ENCODE results near the gene ZFX.
A peak's percentile ranks its signal among the peaks of the same experiment; 100 is the strongest.

The ZFX gene

GRCh38 chrX:24201216-24201615 lies 51.7 kb downstream of the ZFX start:
- no peak for DNase-seq (ENCODE audit: low read depth in 2 of 2)

- no peak for DNase-seq (ENCODE audit: low read depth in 2 of 2)
These were observed 53.0 kb downstream of the ZFX start for GRCh38 chrX:24202465-24203031.

GRCh38 chrX:24203072-24203808 lies 53.7 kb downstream of the ZFX start:
- no peak for DNase-seq (ENCODE audit: low read depth in 2 of 2)

- no peak for DNase-seq (ENCODE audit: low read depth in 2 of 2)
These were observed 54.8 kb downstream of the ZFX start for GRCh38 chrX:24204331-24204730.

GRCh38 chrX:24204958-24205357 lies 55.4 kb downstream of the ZFX start:
- DNase-seq (ENCODE audit: low read depth in 2 of 2) = no peak

GRCh38 chrX:24207826-24208225 lies 58.3 kb downstream of the ZFX start:
- peak in 1 of 2 experiments; percentile 11 for DNase-seq (ENCODE audit: low read depth in 2 of 2)

- no peak for DNase-seq (ENCODE audit: low read depth in 2 of 2)
These were observed 59.1 kb downstream of the ZFX start for GRCh38 chrX:24208496-24209240.

- DNase-seq (ENCODE audit: low read depth in 2 of 2) = no peak
These were observed 60.7 kb downstream of the ZFX start for GRCh38 chrX:24210190-24210589.

GRCh38 chrX:24214568-24214967 lies 65.0 kb downstream of the ZFX start:
- DNase-seq (ENCODE audit: low read depth in 2 of 2) = no peak

GRCh38 chrX:24215272-24215671 lies 65.7 kb downstream of the ZFX start:
- no peak for DNase-seq (ENCODE audit: low read depth in 2 of 2)

GRCh38 chrX:24216037-24216436 lies 66.5 kb downstream of the ZFX start:
- no peak for DNase-seq (ENCODE audit: low read depth in 2 of 2)

GRCh38 chrX:24216827-24217226 lies 67.3 kb downstream of the ZFX start:
- no peak for DNase-seq (ENCODE audit: low read depth in 2 of 2)

- no peak for DNase-seq (ENCODE audit: low read depth in 2 of 2)
These were observed 69.8 kb downstream of the ZFX start for GRCh38 chrX:24219320-24219719.

- no peak for DNase-seq (ENCODE audit: low read depth in 2 of 2)
These were observed 72.3 kb downstream of the ZFX start for GRCh38 chrX:24221872-24222271.

GRCh38 chrX:24225265-24225664 lies 75.7 kb downstream of the ZFX start:
- no peak for DNase-seq (ENCODE audit: low read depth in 2 of 2)

GRCh38 chrX:24226176-24226575 lies 76.6 kb downstream of the ZFX start:
- no peak for DNase-seq (ENCODE audit: low read depth in 2 of 2)

GRCh38 chrX:24228596-24228995 lies 79.1 kb downstream of the ZFX start:
- DNase-seq (ENCODE audit: low read depth in 2 of 2) = no peak

GRCh38 chrX:24229400-24229879 lies 79.9 kb downstream of the ZFX start:
- no peak for DNase-seq (ENCODE audit: low read depth in 2 of 2)

- peak in 1 of 2 experiments; percentile 24 for DNase-seq (ENCODE audit: low read depth in 2 of 2)
These were observed 80.4 kb downstream of the ZFX start for GRCh38 chrX:24229976-24230375.

GRCh38 chrX:24231131-24231540 lies 81.6 kb downstream of the ZFX start:
- peak; percentile 70 to 74 for DNase-seq (ENCODE audit: low read depth in 2 of 2)

- DNase-seq (ENCODE audit: low read depth in 2 of 2) = no peak
These were observed 82.2 kb downstream of the ZFX start for GRCh38 chrX:24231641-24232179.

GRCh38 chrX:24232796-24233195 lies 83.3 kb downstream of the ZFX start:
- DNase-seq (ENCODE audit: low read depth in 2 of 2) = no peak
